ENCODE data around the gene IGSF22.
"Not testable (repeated sequence)": the region's sequence is repeated elsewhere in the genome, so short reads cannot be mapped to it uniquely, and the experiment has no call there.

IGSF22 gene

GRCh38 chr11:18691467-18692140 lies 34.4 kb downstream of the IGSF22 start:
- not testable (repeated sequence) for DNase-seq (ENCODE audit: low read depth in 2 of 2)

GRCh38 chr11:18684267-18684666 lies 41.7 kb downstream of the IGSF22 start:
- DNase-seq (ENCODE audit: low read depth in 2 of 2) = no peak

GRCh38 chr11:18682466-18682865 lies 43.5 kb downstream of the IGSF22 start:
- DNase-seq (ENCODE audit: low read depth in 2 of 2) = no peak

GRCh38 chr11:18681949-18682348 lies 44.0 kb downstream of the IGSF22 start:
- not testable (repeated sequence) for DNase-seq (ENCODE audit: low read depth in 2 of 2)

- no peak for DNase-seq (ENCODE audit: low read depth in 2 of 2)
These were observed 48.4 kb downstream of the IGSF22 start for GRCh38 chr11:18677560-18677959.

- DNase-seq (ENCODE audit: low read depth in 2 of 2) = no peak
These were observed 49.2 kb downstream of the IGSF22 start for GRCh38 chr11:18676803-18677202.

- peak in 1 of 2 donors; percentile 27 for DNase-seq (ENCODE audit: low read depth in 2 of 2)
These were observed 53.8 kb downstream of the IGSF22 start for GRCh38 chr11:18672209-18672608.

- DNase-seq (ENCODE audit: low read depth in 2 of 2) = peak in 1 of 2 donors; percentile 12
These were observed 54.7 kb downstream of the IGSF22 start for GRCh38 chr11:18671246-18671645.

GRCh38 chr11:18669711-18670110 lies 56.3 kb downstream of the IGSF22 start:
- DNase-seq (ENCODE audit: low read depth in 2 of 2) = no peak

- DNase-seq (ENCODE audit: low read depth in 2 of 2) = no peak
These were observed 56.8 kb downstream of the IGSF22 start for GRCh38 chr11:18669219-18669596.

- DNase-seq (ENCODE audit: low read depth in 2 of 2) = no peak
These were observed 57.9 kb downstream of the IGSF22 start for GRCh38 chr11:18668131-18668530.

- not testable (repeated sequence) for DNase-seq (ENCODE audit: low read depth in 2 of 2)
These were observed 60.6 kb downstream of the IGSF22 start for GRCh38 chr11:18665353-18665872.

- DNase-seq (ENCODE audit: low read depth in 2 of 2) = no peak
These were observed 68.3 kb downstream of the IGSF22 start for GRCh38 chr11:18657673-18658072.
